PC-3 (cell line): Measurements from ENCODE around the gene LINS1.

Experiments used
- EZH2 ChIP-seq: fragments of 300-600 bp; sonication (generic); IDR thresholded peaks from one replicate; pipeline ENCODE4 v1.6.1; 2017; ENCODE audit warnings: antibody characterized with exemption, mild to moderate bottlenecking, low read length; ENCODE audit not compliant: unreplicated experiment
- EZH2phosphoT487 ChIP-seq: fragments of 300-600 bp; sonication (generic); IDR thresholded peaks from 2 replicates; pipeline ENCODE4 v1.6.1; 2018; ENCODE audit warnings: mild to moderate bottlenecking, antibody characterized with exemption, low read length, borderline replicate concordance
- TF ChIP-seq, protein P1 (sequence below): fragments of 300-600 bp; sonication (generic); conservative IDR thresholded peaks from 2 replicates; pipeline ENCODE4 v1.5.1; 2017; ENCODE audit warnings: antibody characterized with exemption, low read depth, mild to moderate bottlenecking, low read length

DNA sequence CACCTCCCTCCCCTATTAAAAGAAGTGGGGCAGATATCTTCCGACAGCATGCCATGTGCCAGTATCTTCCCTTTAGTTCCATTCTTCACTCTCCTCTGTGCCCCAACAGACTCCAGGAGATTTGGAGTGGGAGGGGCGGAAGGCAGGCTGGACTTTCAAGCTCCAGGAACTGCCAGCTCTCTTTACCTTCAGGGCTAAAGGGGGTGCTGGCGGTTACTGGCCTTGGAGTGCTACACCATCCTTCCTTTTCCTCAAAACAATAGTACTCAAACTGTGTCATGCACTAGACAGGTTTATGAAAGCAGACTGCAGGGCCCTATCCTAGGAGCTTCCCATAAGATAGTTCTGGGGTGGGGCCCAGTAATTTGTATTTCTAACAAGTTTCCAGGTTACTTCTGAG, 6.0 kb downstream of the LINS1 start:
- TF ChIP-seq, protein P1, sequence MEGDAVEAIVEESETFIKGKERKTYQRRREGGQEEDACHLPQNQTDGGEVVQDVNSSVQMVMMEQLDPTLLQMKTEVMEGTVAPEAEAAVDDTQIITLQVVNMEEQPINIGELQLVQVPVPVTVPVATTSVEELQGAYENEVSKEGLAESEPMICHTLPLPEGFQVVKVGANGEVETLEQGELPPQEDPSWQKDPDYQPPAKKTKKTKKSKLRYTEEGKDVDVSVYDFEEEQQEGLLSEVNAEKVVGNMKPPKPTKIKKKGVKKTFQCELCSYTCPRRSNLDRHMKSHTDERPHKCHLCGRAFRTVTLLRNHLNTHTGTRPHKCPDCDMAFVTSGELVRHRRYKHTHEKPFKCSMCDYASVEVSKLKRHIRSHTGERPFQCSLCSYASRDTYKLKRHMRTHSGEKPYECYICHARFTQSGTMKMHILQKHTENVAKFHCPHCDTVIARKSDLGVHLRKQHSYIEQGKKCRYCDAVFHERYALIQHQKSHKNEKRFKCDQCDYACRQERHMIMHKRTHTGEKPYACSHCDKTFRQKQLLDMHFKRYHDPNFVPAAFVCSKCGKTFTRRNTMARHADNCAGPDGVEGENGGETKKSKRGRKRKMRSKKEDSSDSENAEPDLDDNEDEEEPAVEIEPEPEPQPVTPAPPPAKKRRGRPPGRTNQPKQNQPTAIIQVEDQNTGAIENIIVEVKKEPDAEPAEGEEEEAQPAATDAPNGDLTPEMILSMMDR, result no peak
- TF ChIP-seq EZH2phosphoT487, result no peak
- TF ChIP-seq EZH2, result no peak
